GM18519 (cell line): ENCODE data around the gene LRP8.
A peak's percentile ranks its signal among the peaks of the same experiment; 100 is the strongest.

Source experiments
- ATAC-seq: cut with Tn5 transposase; IDR thresholded peaks from one replicate; pipeline ENCODE4 v1.9.1; 2021; ENCODE audit warnings: mild to moderate bottlenecking, moderate library complexity; ENCODE audit not compliant: unreplicated experiment, low FRiP score

The LRP8 gene

GRCh38 chr1:53361541-53361961 is 33.7 kb upstream of the LRP8 start:
- ATAC-seq = no peak

DNA sequence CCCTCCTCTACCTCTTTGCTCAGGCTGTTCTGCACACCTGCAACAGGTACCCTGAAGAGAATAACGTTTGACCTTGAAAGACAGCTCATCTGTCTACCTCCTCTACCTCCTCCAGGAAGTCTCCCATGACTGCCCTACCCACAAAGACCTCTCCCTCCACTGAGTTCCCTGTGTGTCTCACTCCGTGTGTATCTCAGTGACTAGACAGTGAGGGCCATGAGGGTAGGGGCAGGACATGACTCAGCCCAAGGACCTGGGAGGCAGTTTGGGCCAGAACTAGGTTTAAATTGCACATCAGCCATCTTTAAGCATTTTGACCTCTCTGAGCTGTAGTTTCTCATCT is 32.0 kb upstream of the LRP8 start:
- ATAC-seq = no peak

- ATAC-seq = no peak
Measured at GRCh38 chr1:53359225-53359933, 31.5 kb upstream of the LRP8 start.

GRCh38 chr1:53356637-53357036 is 28.8 kb upstream of the LRP8 start:
- no peak for ATAC-seq

- no peak for ATAC-seq
Measured at GRCh38 chr1:53354119-53354518, 26.2 kb upstream of the LRP8 start.

DNA sequence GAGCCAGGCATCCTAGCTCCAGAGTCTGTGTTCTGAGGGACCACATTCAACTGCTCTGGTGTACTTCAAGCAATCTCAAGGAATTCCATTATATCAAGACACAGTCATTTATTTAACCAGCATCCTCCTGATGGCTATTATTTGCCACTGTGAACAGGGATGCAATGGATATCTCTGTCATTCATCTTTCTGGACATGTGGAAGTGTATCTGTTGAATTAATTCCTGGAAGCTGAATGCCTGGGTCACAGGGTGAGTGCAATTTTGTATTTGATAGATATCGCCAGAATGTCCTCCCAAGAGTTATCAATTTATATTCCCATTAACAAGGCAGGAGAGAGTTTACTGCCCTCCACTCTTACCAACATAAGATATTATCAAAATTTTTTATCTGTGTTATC is 24.7 kb upstream of the LRP8 start:
- no peak for ATAC-seq

DNA sequence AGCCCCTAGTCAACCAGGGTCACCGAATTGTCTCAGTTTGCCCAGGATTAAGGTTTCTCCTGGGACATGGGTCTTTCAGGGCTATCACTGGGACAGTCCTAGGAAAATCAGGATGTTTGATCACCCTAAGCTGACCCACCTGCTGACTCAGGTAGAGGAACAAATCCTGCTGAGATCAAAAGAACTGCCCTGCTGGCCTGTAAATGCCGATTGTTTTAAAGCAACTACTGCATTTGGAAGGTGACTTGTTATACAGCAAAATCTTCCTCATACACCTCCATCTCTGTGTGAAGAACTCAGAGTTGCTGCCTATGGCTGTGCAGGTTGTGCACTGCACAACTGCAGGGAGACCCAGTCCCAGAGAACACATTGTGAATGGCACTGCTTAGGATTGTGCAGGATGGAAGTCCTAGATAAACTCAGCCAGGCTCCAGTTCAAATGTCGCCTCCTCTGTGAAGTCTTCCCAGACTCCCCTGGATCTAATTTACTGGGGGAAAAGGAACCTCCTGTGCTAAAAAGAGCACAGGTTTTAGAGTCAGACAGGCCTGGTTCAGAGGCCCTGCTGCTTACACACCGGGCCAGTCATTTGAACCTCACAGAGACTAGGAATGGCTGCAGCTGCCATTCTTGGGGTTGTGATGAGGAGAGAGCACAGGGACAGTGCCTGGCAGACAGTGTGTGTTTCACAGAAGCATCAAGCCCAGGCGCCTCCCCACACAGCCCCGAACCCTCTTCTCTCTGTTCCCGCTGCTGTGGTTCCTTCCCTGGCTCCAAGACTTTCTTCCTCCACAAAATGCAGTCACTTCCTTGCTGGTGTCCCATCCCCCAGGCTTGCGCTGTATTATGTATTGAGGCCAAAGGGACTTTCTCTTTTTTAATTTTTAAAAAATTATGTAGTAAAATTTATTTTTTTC is 23.2 kb upstream of the LRP8 start:
- no peak for ATAC-seq

DNA sequence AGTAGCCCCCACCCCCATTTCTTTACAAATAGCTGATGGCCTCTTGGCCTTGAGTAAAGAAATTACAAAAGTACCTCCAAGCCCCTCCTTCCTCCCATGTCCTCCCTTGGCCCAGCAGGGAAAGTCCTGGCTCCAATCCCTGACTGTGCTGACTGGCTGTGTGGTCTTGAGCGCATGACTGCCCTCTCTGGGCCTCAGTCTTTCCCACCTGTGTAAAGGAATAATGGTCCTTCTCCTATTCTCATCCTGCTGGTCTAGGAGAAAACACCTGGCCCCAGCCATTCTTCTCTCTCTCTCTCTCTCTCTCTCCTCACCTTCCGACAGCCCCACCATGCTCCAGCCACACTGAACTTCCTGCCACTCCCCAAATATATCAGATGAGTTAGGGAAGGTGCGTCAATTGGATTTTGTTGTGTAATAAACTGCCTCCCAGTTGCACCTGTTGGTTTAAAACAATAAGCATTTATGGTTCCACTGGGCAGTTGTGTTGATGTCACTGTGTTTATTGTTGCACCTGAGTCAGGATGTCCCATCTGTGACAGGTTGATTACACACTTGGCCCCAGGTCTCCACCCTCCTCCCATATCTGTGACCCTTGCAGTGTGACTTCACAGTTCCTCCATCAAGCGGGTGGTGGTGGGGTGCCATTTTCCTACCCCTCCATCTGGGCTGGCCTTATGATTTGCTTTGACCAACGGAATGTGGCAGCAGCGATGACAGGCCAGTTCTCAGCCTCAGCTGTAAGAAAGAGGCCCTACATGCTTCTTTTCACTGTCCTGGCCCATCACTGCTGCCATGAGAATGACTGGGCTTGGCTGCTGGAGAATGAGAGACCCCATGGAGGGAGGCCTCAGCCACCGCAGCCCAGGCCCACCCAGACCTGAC is 22.3 kb upstream of the LRP8 start:
- ATAC-seq = no peak

- ATAC-seq = no peak
Measured at GRCh38 chr1:53349369-53349835, 21.5 kb upstream of the LRP8 start.

DNA sequence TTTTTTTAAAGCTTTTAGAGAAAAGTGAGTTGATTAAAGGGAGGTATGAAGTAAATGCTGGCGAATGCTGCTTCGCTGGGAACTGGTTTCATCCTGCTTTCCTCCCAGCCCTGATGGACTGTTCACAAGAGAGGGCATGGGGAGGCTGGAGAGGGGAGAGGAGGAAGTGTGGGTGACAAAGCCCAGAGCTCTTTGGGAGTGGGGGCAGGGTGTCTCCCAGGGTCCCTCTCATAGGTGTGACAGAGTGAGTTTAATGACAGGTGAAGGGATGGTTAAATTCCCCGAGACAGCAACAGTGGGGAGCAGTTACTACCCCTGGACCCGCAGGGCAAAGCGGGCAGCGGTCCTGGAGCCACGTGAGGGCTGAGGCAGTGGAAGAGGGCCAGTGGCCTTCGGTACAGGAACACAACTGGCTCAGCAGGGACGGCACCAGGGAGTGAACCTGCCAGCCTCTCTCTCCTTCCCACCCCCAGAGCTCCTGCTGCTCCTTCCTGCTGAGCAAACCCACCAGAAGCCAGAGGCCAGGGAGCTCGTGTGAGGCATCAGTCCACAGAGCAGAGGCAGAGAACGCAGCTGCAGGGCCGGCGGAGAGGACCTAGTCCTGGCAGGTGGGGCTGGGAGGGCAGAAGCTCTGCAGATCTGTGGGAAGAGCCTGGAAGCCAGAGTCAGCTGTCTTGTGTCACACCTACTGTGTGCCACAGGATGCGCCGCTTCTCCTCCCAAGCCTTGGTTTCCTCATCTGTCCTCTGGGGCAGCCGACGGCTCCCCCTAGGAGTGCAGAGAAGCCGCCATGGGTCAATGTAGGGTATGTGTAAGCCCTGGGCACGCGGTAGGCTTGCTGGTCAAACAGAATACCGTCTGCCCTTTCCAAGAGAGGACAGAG is 20.9 kb upstream of the LRP8 start:
- no peak for ATAC-seq

- no peak for ATAC-seq
Measured at GRCh38 chr1:53346814-53347176, 18.9 kb upstream of the LRP8 start.

- ATAC-seq = no peak
Measured at GRCh38 chr1:53345996-53346813, 18.3 kb upstream of the LRP8 start.

- ATAC-seq = peak; percentile 75
Measured at GRCh38 chr1:53344921-53345838, 17.3 kb upstream of the LRP8 start.

GRCh38 chr1:53343831-53344668 is 16.2 kb upstream of the LRP8 start:
- no peak for ATAC-seq

- ATAC-seq = no peak
Measured at GRCh38 chr1:53342735-53343470, 15.0 kb upstream of the LRP8 start.

- no peak for ATAC-seq
Measured at GRCh38 chr1:53341961-53342707, 14.3 kb upstream of the LRP8 start.
